ENCODE measurements around the gene CHML.
"Not testable (repeated sequence)": the region's sequence is repeated elsewhere in the genome, so short reads cannot be mapped to it uniquely, and the experiment has no call there.

CHML gene

DNA sequence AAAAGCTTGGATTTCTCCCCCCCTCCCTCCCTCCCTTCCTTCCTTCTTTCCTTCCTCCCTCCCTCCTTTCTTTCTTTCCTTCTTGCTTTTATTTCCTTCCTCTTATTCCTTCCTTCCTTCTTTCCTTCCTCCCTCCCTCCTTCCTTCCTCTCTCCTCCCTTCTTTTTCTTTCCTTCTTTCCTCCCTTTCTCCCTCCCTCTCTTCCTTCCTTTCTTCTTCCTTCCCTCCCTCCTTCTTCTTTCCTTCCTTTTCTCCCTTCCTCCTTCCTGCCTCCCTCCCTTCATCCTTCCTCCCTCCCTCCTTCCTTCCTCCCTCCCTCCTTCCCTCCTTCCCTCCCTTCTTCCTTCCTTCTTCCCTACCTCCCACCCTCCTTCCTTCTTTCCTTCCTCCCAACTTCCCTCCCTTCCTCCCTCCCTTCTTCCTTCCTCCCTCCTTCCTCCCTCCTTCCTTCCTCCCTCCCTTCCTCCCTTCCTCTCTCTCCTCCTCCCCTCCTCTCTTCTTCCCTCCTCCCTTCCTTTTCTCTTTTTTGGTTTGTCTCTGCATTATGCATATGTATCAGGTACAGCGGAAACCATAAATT lies 34.7 kb upstream of the CHML start:
- Histone ChIP-seq H3K4me1 (ENCODE audit: control insufficient read depth in 1 of 2, insufficient read depth in 1 of 2, low read depth in 1 of 2, low read length in 1 of 2) (no peaks in the 10 kb centered on the region), H3K4me3 (ENCODE audit: low read depth in 1 of 2, low read length in 1 of 2) (no peak overlapping the region), H3K9me3 (no peaks in the 10 kb centered on the region), H3K27me3 (no peaks in the 10 kb centered on the region), H3K27ac (no peak overlapping the region), H3K36me3 (no peaks in the 10 kb centered on the region)
- TF ChIP-seq, protein P1, sequence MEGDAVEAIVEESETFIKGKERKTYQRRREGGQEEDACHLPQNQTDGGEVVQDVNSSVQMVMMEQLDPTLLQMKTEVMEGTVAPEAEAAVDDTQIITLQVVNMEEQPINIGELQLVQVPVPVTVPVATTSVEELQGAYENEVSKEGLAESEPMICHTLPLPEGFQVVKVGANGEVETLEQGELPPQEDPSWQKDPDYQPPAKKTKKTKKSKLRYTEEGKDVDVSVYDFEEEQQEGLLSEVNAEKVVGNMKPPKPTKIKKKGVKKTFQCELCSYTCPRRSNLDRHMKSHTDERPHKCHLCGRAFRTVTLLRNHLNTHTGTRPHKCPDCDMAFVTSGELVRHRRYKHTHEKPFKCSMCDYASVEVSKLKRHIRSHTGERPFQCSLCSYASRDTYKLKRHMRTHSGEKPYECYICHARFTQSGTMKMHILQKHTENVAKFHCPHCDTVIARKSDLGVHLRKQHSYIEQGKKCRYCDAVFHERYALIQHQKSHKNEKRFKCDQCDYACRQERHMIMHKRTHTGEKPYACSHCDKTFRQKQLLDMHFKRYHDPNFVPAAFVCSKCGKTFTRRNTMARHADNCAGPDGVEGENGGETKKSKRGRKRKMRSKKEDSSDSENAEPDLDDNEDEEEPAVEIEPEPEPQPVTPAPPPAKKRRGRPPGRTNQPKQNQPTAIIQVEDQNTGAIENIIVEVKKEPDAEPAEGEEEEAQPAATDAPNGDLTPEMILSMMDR (IDR thresholded peaks at IDR 0.05): no peak

DNA sequence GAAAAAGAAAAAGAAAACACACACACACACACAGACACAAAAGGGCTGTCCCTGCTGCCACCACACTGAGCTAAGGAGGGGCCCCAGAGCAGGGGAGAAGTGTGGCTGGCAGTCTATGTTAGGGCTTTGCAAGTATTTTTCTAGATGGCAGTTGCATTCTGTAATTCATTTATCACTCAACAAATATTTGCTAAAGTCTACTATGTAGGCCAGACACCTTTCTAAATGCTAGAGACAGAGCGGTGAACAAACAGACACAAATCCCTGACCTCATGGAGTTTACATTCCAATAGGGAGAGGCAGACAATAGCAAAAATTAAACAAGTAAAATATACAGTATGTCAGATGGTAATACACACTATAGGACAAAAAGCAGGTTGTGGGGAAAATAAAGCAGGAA lies 32.1 kb upstream of the CHML start:
- Histone ChIP-seq H3K4me1 (ENCODE audit: control insufficient read depth in 1 of 2, insufficient read depth in 1 of 2, low read depth in 1 of 2, low read length in 1 of 2) (no peaks in the 10 kb centered on the region), H3K27ac (no peak overlapping the region), H3K27me3 (no peaks in the 10 kb centered on the region), H3K4me3 (ENCODE audit: low read depth in 1 of 2, low read length in 1 of 2) (no peak overlapping the region), H3K9me3 (no peaks in the 10 kb centered on the region), H3K36me3 (no peaks in the 10 kb centered on the region)
- TF ChIP-seq, protein P1 (IDR thresholded peaks at IDR 0.05): no peak

DNA sequence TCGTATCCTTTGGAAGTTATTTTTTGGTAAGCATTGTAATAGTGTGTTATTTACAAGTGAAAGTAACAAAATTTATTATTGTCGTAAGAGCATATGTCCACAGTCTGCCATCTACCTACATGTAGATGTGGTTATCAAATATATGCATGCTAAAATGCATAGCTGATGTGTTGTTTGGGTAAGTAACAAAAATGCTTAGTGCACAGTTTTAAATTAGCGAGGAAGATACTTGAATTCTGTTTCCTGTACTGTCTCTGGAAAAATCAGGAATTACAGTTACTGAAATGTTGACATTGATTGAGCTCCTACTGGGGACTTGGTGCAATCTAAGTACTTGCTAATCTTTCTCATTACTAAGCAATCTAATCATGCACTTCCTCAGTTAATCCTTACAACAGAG lies 26.2 kb upstream of the CHML start:
- no peaks in the 10 kb centered on the region for H3K4me1 ChIP-seq (ENCODE audit: control insufficient read depth in 1 of 2, insufficient read depth in 1 of 2, low read depth in 1 of 2, low read length in 1 of 2)
- H3K27ac ChIP-seq: no peak overlapping the region
- H3K4me3 ChIP-seq (ENCODE audit: low read depth in 1 of 2, low read length in 1 of 2): no peak overlapping the region
- TF ChIP-seq, protein P1 (IDR thresholded peaks at IDR 0.05): no peak
- H3K36me3 ChIP-seq: no peaks in the 10 kb centered on the region
- H3K27me3 ChIP-seq: no peaks in the 10 kb centered on the region
- H3K9me3 ChIP-seq: no peaks in the 10 kb centered on the region

DNA sequence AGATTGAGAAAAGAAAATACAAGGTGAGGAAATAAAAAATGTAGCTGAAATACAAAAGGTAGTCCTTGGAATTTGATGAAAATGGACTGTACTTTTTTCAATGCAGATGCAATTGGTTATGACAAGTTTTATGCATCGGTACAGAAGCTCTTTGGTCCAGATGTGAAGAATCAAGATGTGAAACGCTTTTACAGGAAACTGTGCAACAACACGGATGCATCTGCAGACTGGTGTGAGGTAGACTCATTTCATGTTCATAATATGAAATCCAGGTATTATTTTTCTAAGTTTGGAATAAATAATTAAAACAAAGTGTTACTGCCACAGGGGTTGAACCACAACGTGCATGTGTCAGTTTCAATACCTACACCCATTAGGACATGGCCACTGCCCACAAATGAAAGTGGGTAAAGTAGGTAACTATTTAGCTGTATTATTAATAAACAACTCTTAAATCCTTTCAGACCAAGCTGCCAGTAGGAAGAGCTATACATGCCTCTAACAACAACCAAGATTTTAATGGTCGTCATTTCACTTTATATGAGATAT lies 20.3 kb upstream of the CHML start:
- H3K4me1 ChIP-seq (ENCODE audit: control insufficient read depth in 1 of 2, insufficient read depth in 1 of 2, low read depth in 1 of 2, low read length in 1 of 2): no peaks in the 10 kb centered on the region
- H3K27ac ChIP-seq: no peak overlapping the region
- H3K36me3 ChIP-seq: no peaks in the 10 kb centered on the region
- TF ChIP-seq, protein P1 (IDR thresholded peaks at IDR 0.05): no peak
- no peaks in the 10 kb centered on the region for H3K9me3 ChIP-seq
- no peak overlapping the region for H3K4me3 ChIP-seq (ENCODE audit: low read depth in 1 of 2, low read length in 1 of 2)
- no peaks in the 10 kb centered on the region for H3K27me3 ChIP-seq

DNA sequence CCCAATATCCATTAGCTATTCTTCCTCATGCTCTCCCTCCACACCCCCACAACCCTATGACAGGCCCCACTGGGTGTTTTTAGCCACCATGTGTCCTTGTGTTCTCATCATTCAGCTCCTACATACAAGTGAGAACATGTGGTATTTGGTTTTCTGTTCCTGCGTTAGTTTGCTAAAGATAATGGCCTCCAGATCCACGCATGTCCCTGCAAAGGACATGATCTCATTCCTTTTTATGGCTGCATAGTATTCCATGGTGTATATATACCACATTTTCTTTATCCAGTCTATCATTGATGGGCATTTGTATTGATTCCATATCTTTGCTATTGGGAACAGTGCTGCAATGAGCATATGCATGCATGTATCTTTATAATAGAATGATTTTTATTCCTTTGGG lies 18.8 kb upstream of the CHML start:
- not testable (repeated sequence) for H3K27ac ChIP-seq; H3K4me1 ChIP-seq (ENCODE audit: control insufficient read depth in 1 of 2, insufficient read depth in 1 of 2, low read depth in 1 of 2, low read length in 1 of 2); H3K27me3 ChIP-seq; H3K4me3 ChIP-seq (ENCODE audit: low read depth in 1 of 2, low read length in 1 of 2); H3K9me3 ChIP-seq; H3K36me3 ChIP-seq

DNA sequence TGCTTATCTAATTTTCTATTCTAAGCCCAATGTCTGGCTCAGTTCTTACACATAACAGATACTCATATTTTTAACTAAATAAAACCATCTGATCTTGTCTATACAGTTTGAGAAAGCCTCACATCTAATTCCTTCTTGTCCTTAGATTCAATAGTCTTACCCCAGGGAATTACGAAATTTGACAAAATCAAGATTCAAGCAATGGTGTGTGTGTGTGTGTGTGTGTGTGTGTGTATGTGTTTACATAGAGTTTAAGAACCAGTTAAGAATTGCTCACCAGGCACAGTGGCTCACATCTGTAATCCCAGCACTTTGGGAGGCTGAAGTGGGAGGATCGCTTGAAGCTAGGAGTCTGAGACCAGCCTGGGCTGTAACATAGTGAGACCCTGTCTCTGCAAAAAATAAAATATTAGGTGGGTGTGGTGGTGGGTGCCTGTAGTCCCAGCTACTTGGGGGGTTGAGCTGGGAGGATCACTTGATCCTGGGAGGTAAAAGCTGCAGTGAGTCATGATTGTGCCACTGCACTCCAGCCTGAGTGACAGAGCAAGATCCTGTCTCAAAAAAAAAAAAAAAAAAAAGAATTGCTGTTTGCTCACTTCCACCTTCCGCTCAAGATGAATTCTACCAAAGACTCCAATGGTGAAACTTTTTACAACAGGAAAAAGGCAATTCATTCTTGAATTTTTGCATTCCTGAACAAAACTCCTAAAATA lies 18.1 kb upstream of the CHML start:
- no peak overlapping the region for H3K27ac ChIP-seq
- no peaks in the 10 kb centered on the region for H3K36me3 ChIP-seq
- no peaks in the 10 kb centered on the region for H3K27me3 ChIP-seq
- TF ChIP-seq, protein P1 (IDR thresholded peaks at IDR 0.05): no peak
- no peaks in the 10 kb centered on the region for H3K9me3 ChIP-seq
- no peak overlapping the region for H3K4me3 ChIP-seq (ENCODE audit: low read depth in 1 of 2, low read length in 1 of 2)
- no peaks in the 10 kb centered on the region for H3K4me1 ChIP-seq (ENCODE audit: control insufficient read depth in 1 of 2, insufficient read depth in 1 of 2, low read depth in 1 of 2, low read length in 1 of 2)

All from neutrophil (primary cell).